GM12801 (cell line): Measurements from ENCODE around the gene STAMBP.

ENCODE experiments used
- CTCF ChIP-seq: IDR thresholded peaks from one replicate; pipeline ENCODE4 v1.5.1; 2011; ENCODE audit warnings: control low read depth; ENCODE audit not compliant: insufficient read length; ENCODE audit errors: extremely low read depth

The STAMBP gene

GRCh38 chr2:73897934-73898333, 69.2 kb downstream of the STAMBP start:
- no peak for TF ChIP-seq CTCF

GRCh38 chr2:73899801-73900336, 71.1 kb downstream of the STAMBP start:
- no peak for TF ChIP-seq CTCF

GRCh38 chr2:73901143-73901542, 72.4 kb downstream of the STAMBP start:
- no peak for TF ChIP-seq CTCF

GRCh38 chr2:73902284-73902683, 73.5 kb downstream of the STAMBP start:
- TF ChIP-seq CTCF: no peak

GRCh38 chr2:73903313-73903712, 74.6 kb downstream of the STAMBP start:
- TF ChIP-seq CTCF: no peak

GRCh38 chr2:73904952-73905351, 76.2 kb downstream of the STAMBP start:
- no peak for TF ChIP-seq CTCF

GRCh38 chr2:73906847-73907505, 78.2 kb downstream of the STAMBP start:
- TF ChIP-seq CTCF: no peak
